ENCODE data around the gene NOL4L.

DNA sequence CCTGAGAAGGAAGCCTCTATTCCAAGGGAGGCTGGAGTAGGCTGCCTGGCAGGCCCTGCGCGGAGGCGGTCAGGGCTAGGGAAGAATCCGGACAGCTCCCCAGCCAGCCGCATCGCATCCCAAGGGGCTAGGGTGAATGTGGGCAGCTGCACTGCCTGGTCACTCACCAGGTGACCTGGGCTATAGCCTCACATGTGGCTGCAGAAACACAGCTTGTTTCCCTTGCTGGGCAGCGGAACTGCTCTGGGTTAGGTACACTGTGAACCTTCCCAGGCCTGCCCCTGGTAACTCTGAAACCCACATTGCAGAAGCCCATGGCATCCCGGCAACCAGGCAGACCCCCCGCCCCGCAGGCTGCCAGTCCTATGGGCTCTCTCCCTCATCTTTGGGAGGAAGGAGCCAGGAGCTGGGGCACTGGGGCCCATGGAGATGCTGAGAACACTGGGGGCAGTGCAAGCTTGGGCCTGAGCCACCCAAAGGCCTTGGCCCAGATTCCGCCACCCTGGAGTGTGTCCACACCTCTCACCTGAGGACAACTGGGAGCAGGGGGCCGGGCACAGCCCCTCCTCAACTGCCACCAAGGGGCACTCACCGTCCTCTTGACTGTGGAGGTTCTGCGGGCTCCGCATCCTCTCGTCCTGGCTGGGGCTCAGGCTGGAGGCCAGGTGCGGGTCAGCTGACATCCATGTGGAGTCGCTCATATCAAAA is 111.0 kb downstream of the NOL4L start:
- TF ChIP-seq, protein P1, sequence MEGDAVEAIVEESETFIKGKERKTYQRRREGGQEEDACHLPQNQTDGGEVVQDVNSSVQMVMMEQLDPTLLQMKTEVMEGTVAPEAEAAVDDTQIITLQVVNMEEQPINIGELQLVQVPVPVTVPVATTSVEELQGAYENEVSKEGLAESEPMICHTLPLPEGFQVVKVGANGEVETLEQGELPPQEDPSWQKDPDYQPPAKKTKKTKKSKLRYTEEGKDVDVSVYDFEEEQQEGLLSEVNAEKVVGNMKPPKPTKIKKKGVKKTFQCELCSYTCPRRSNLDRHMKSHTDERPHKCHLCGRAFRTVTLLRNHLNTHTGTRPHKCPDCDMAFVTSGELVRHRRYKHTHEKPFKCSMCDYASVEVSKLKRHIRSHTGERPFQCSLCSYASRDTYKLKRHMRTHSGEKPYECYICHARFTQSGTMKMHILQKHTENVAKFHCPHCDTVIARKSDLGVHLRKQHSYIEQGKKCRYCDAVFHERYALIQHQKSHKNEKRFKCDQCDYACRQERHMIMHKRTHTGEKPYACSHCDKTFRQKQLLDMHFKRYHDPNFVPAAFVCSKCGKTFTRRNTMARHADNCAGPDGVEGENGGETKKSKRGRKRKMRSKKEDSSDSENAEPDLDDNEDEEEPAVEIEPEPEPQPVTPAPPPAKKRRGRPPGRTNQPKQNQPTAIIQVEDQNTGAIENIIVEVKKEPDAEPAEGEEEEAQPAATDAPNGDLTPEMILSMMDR (IDR thresholded peaks at IDR 0.05; ENCODE audit: low read length) = no peak
- no peak for TF ChIP-seq EZH2 (IDR thresholded peaks at IDR 0.05; ENCODE audit: borderline replicate concordance, low read length)
